ENCODE results near the gene CCDC175. TPM values are rescaled to one million over a fixed set of nuclear protein-coding genes. Genes with fewer than 3 reads are reported as not detected.

Gene CCDC175
- total RNA-seq, 4 donors from 2014 or later: 0.41 TPM; not detected in 3

GRCh38 chr14:59570122-59570521 is 6.5 kb downstream of the CCDC175 start:
- no peaks in the 10 kb centered on the region for H3K27me3 ChIP-seq
- intact Hi-C loops (cut with DNase I; ENCODE audit: low total_unique reads): no loop called here
- TF ChIP-seq CTCF (IDR thresholded peaks at IDR 0.05) (no peak), POLR2A (IDR thresholded peaks at IDR 0.05) (no peak)
- no peaks in the 10 kb centered on the region for H3K4me1 ChIP-seq
- no peak overlapping the region for H3K27ac ChIP-seq
- no peaks in the 10 kb centered on the region for H3K9me3 ChIP-seq
- no peak overlapping the region for H3K4me3 ChIP-seq
- no peaks in the 10 kb centered on the region for H3K36me3 ChIP-seq
- no peak for DNase-seq

- TF ChIP-seq POLR2A (IDR thresholded peaks at IDR 0.05) (no peak), CTCF (IDR thresholded peaks at IDR 0.05) (no peak)
Measured at GRCh38 chr14:59566725-59567124, 9.9 kb downstream of the CCDC175 start.

GRCh38 chr14:59566296-59566695 is 10.3 kb downstream of the CCDC175 start:
- Histone ChIP-seq H3K27ac (no peak overlapping the region), H3K36me3 (no peaks in the 10 kb centered on the region), H3K4me1 (no peaks in the 10 kb centered on the region), H3K4me3 (no peak overlapping the region), H3K27me3 (no peaks in the 10 kb centered on the region), H3K9me3 (no peaks in the 10 kb centered on the region)
- intact Hi-C loops (cut with DNase I; ENCODE audit: low total_unique reads): no loop called here
- no peak for DNase-seq
- TF ChIP-seq CTCF (IDR thresholded peaks at IDR 0.05) (no peak), POLR2A (IDR thresholded peaks at IDR 0.05) (no peak)

More at GRCh38 chr14:59566725-59567124, 9.9 kb downstream of the CCDC175 start:
- H3K36me3 ChIP-seq: no peaks in the 10 kb centered on the region
- H3K27me3 ChIP-seq: no peaks in the 10 kb centered on the region
- no peak overlapping the region for H3K4me3 ChIP-seq
- H3K9me3 ChIP-seq: no peaks in the 10 kb centered on the region
- H3K4me1 ChIP-seq: no peaks in the 10 kb centered on the region
- no peak for DNase-seq
- intact Hi-C loops (cut with DNase I; ENCODE audit: low total_unique reads): no loop called here
- no peak overlapping the region for H3K27ac ChIP-seq

GRCh38 chr14:59565087-59565486 is 11.5 kb downstream of the CCDC175 start:
- TF ChIP-seq POLR2A (IDR thresholded peaks at IDR 0.05) (no peak), CTCF (IDR thresholded peaks at IDR 0.05) (no peak)
- Histone ChIP-seq H3K4me3 (no peak overlapping the region), H3K27ac (no peak overlapping the region), H3K4me1 (no peaks in the 10 kb centered on the region), H3K9me3 (no peaks in the 10 kb centered on the region), H3K36me3 (no peaks in the 10 kb centered on the region), H3K27me3 (no peaks in the 10 kb centered on the region)
- DNase-seq: no peak
- intact Hi-C loops (cut with DNase I; ENCODE audit: low total_unique reads): no loop called here

GRCh38 chr14:59564366-59564765 is 12.2 kb downstream of the CCDC175 start:
- intact Hi-C loops (cut with DNase I; ENCODE audit: low total_unique reads): no loop called here
- Histone ChIP-seq H3K27ac (no peak overlapping the region), H3K9me3 (no peaks in the 10 kb centered on the region), H3K4me3 (no peak overlapping the region), H3K4me1 (no peaks in the 10 kb centered on the region), H3K27me3 (no peaks in the 10 kb centered on the region), H3K36me3 (no peaks in the 10 kb centered on the region)
- no peak for DNase-seq
- TF ChIP-seq CTCF (IDR thresholded peaks at IDR 0.05) (no peak), POLR2A (IDR thresholded peaks at IDR 0.05) (no peak)

Measured in uterus (tissue), 4 donors.